H9 (cell line): ENCODE data around the gene TFDP3. TPM values are rescaled to one million over a fixed set of nuclear protein-coding genes. Genes with fewer than 3 reads are reported as not detected.

Experiments used
- DNase-seq: peaks from one replicate; pipeline ENCODE4 v3.0.0-alpha.2; 2017
- H2AFZ ChIP-seq: one replicate; pipeline ENCODE4 v1.6.1; 2013; ENCODE audit warnings: mild to moderate bottlenecking, low read length, control low read depth, moderate library complexity
- H2AK5ac ChIP-seq: 2 replicates; pipeline ENCODE4 v1.6.1; 2013; ENCODE audit warnings: low read length, control low read depth, mixed read lengths; ENCODE audit not compliant: insufficient read length
- H2BK120ac ChIP-seq: one replicate; pipeline ENCODE4 v1.6.1; 2013; ENCODE audit warnings: low read depth, mild to moderate bottlenecking, low read length, control low read depth, inconsistent platforms; ENCODE audit not compliant: poor library complexity, severe bottlenecking
- H2BK12ac ChIP-seq: 2 replicates; pipeline ENCODE4 v1.6.1; 2013; ENCODE audit warnings: low read length, control low read depth, mixed read lengths, low read depth; ENCODE audit not compliant: insufficient read length
- H2BK15ac ChIP-seq: 2 replicates; pipeline ENCODE4 v1.6.1; 2013; ENCODE audit warnings: low read depth, low read length, control low read depth
- H2BK20ac ChIP-seq: one replicate; pipeline ENCODE4 v1.6.1; 2013; ENCODE audit warnings: low read depth, mild to moderate bottlenecking, low read length, control low read depth, inconsistent platforms; ENCODE audit not compliant: poor library complexity, severe bottlenecking
- H2BK5ac ChIP-seq: 2 replicates; pipeline ENCODE4 v1.6.1; 2013; ENCODE audit warnings: low read length, control low read depth, mixed read lengths; ENCODE audit not compliant: insufficient read length
- H3K14ac ChIP-seq: 2 replicates; pipeline ENCODE4 v1.6.1; 2013; ENCODE audit warnings: low read length, control low read depth; ENCODE audit not compliant: insufficient read depth
- H3K18ac ChIP-seq: 2 replicates; pipeline ENCODE4 v1.6.1; 2013; ENCODE audit warnings: low read depth, mild to moderate bottlenecking, mixed read lengths, low read length, control low read depth; ENCODE audit not compliant: insufficient read length
- H3K23ac ChIP-seq: 2 replicates; pipeline ENCODE4 v1.6.1; 2013; ENCODE audit warnings: low read length, control low read depth, mixed read lengths, low read depth; ENCODE audit not compliant: insufficient read length
- H3K23me2 ChIP-seq: 2 replicates; pipeline ENCODE4 v1.6.1; 2013; ENCODE audit warnings: low read depth, mild to moderate bottlenecking, mixed read lengths, low read length, control low read depth; ENCODE audit not compliant: insufficient read length, poor library complexity, severe bottlenecking
- H3K27ac ChIP-seq: 2 replicates; pipeline ENCODE4 v1.5.1; 2013; ENCODE audit warnings: low read length, control low read depth, mixed read lengths, low read depth; ENCODE audit not compliant: insufficient read length
- H3K27me3 ChIP-seq: 2 replicates; pipeline ENCODE4 v1.6.1; 2013; ENCODE audit warnings: low read length, control low read depth, inconsistent platforms; ENCODE audit not compliant: insufficient read depth
- H3K4ac ChIP-seq: 2 replicates; pipeline ENCODE4 v1.6.1; 2013; ENCODE audit warnings: low read depth, mild to moderate bottlenecking, control low read depth, inconsistent platforms, low read length, moderate library complexity
- H3K4me1 ChIP-seq: 2 replicates; pipeline ENCODE4 v1.6.1; 2013; ENCODE audit warnings: low read length, control low read depth, inconsistent platforms; ENCODE audit not compliant: insufficient read depth
- H3K4me2 ChIP-seq: 2 replicates; pipeline ENCODE4 v1.6.1; 2013; ENCODE audit warnings: low read length, control low read depth, mixed read lengths; ENCODE audit not compliant: insufficient read length, insufficient read depth
- H3K56ac ChIP-seq: 2 replicates; pipeline ENCODE4 v1.6.1; 2013; ENCODE audit warnings: low read depth, mild to moderate bottlenecking, mixed read lengths, low read length, control low read depth; ENCODE audit not compliant: insufficient read length
- H3K79me1 ChIP-seq: 2 replicates; pipeline ENCODE4 v1.6.1; 2013; ENCODE audit warnings: low read depth, mild to moderate bottlenecking, moderate library complexity, low read length, control low read depth, inconsistent platforms; ENCODE audit not compliant: insufficient read depth, poor library complexity, severe bottlenecking
- H3K79me2 ChIP-seq: 2 replicates; pipeline ENCODE4 v1.6.1; 2013; ENCODE audit warnings: low read length, control low read depth, inconsistent platforms; ENCODE audit not compliant: insufficient read depth
- H3K9ac ChIP-seq: 2 replicates; pipeline ENCODE4 v1.6.1; 2013; ENCODE audit warnings: low read length, control low read depth, mixed read lengths; ENCODE audit not compliant: insufficient read length; ENCODE audit errors: extremely low read depth
- H3K9me3 ChIP-seq: one replicate; pipeline ENCODE4 v1.6.1; 2013; ENCODE audit warnings: low read depth, low read length, inconsistent platforms; ENCODE audit not compliant: control insufficient read depth
- H3T11ph ChIP-seq: one replicate; pipeline ENCODE4 v1.6.1; 2013; ENCODE audit warnings: mild to moderate bottlenecking, low read length, control low read depth, inconsistent platforms
- H4K20me1 ChIP-seq: one replicate; pipeline ENCODE4 v1.6.1; 2013; ENCODE audit not compliant: control insufficient read depth, insufficient read length, insufficient read depth
- H4K5ac ChIP-seq: 2 replicates; pipeline ENCODE4 v1.6.1; 2013; ENCODE audit warnings: low read depth, mild to moderate bottlenecking, mixed read lengths, low read length, control low read depth; ENCODE audit not compliant: insufficient read length
- H4K8ac ChIP-seq: replicated peaks from 2 replicates; pipeline ENCODE4 v1.6.1; 2013; ENCODE audit warnings: low read length, control low read depth, mixed read lengths, low read depth; ENCODE audit not compliant: insufficient read length
- H4K91ac ChIP-seq: 2 replicates; pipeline ENCODE4 v1.6.1; 2013; ENCODE audit warnings: low read depth, mild to moderate bottlenecking, moderate library complexity, mixed read lengths, low read length, control low read depth; ENCODE audit not compliant: insufficient read length
- H3K27ac Mint-ChIP-seq, 3 experiments: 2 replicates in 2 of 3; 3 replicates in 1 of 3; pipeline ENCODE4 v1.8.0; 2020 to 2021; ENCODE audit warnings: mixed read lengths in 3 of 3, mild to moderate bottlenecking in 1 of 3, moderate library complexity in 1 of 3
- H3K27me3 Mint-ChIP-seq: 2 replicates; pipeline ENCODE4 v1.8.0; 2021; ENCODE audit warnings: low read depth, mild to moderate bottlenecking, moderate library complexity, mixed read lengths
- H3K36me3 Mint-ChIP-seq, 3 experiments: 2 replicates in 2 of 3; 3 replicates in 1 of 3; pipeline ENCODE4 v1.8.0; 2020 to 2021; ENCODE audit warnings: low read depth in 3 of 3, mixed read lengths in 3 of 3; ENCODE audit not compliant: insufficient read depth in 1 of 3
- H3K4me1 Mint-ChIP-seq, 2 experiments: 2 replicates each; pipeline ENCODE4 v1.8.0; 2020; ENCODE audit warnings: mixed read lengths in 2 of 2
- H3K4me3 Mint-ChIP-seq, 2 experiments: 2 replicates in 1 of 2; 3 replicates in 1 of 2; pipeline ENCODE4 v1.8.0; 2020 to 2021; ENCODE audit warnings: mild to moderate bottlenecking in 2 of 2, mixed read lengths in 2 of 2, moderate library complexity in 1 of 2
- H3K9me3 Mint-ChIP-seq, 2 experiments: 2 replicates in 1 of 2; 3 replicates in 1 of 2; pipeline ENCODE4 v1.8.0; 2020; ENCODE audit warnings: mild to moderate bottlenecking in 2 of 2, mixed read lengths in 2 of 2, moderate library complexity in 1 of 2
- CTCF ChIP-seq: fragments of 200-600 bp; sonication (generic); conservative IDR thresholded peaks from 3 replicates; pipeline ENCODE4 v1.8.0; 2021; ENCODE audit warnings: antibody characterized with exemption, mild to moderate bottlenecking
- WGBS: extraction: QIAGEN DNeasy Blood & Tissue Kit; methylation state at CpG from one replicate; pipeline ENCODE4 v1.1.7; 2013; ENCODE audit warnings: missing lambda C conversion rate, low lambda C conversion rate, mixed read lengths; ENCODE audit not compliant: insufficient read length; ENCODE audit errors: extremely low coverage; 5-methylcytosine and 5-hydroxymethylcytosine counted together
- total RNA-seq: library from RNA; stranded (reverse); gene quantifications from 2 replicates; pipeline ENCODE4 v1.2.1, GENCODE V29; 2021

The TFDP3 gene
- total RNA-seq, 1 experiment from 2014 or later: not detected

GRCh38 chrX:133250184-133251100 is 32.3 kb upstream of the TFDP3 start:
- Mint-ChIP-seq H3K4me3 (no peak overlapping the region), H3K36me3 (peaks cover 19 to 24% (median 20%) of the 10 kb centered on the region in 3 experiments), H3K27ac (peak overlapping the region in 1 of 3 experiments; percentile 68; a peak in 2 of 7 replicates), H3K27me3 (peaks cover 4% of the 10 kb centered on the region), H3K4me1 (peaks cover 58 to 66% of the 10 kb centered on the region in 2 experiments), H3K9me3 (peaks cover 22 to 26% of the 10 kb centered on the region in 2 experiments)
- H3K23ac ChIP-seq: no peak overlapping the region
- no peak overlapping the region for H2BK120ac ChIP-seq
- H2AFZ ChIP-seq: no peak overlapping the region
- H4K20me1 ChIP-seq: no peaks in the 10 kb centered on the region
- no CpG with 5 or more reads among the region's 5 CpGs for WGBS
- peaks cover 14% of the 10 kb centered on the region for H3K9me3 ChIP-seq
- no peak overlapping the region for H2BK15ac ChIP-seq
- H3T11ph ChIP-seq: no peak overlapping the region
- no peaks in the 10 kb centered on the region for H3K79me1 ChIP-seq
- H3K9ac ChIP-seq: no peak overlapping the region
- no peaks in the 10 kb centered on the region for H3K27me3 ChIP-seq
- no peak overlapping the region for H3K14ac ChIP-seq
- no peak overlapping the region for H3K18ac ChIP-seq
- H3K4me2 ChIP-seq: no peak overlapping the region
- DNase-seq: no peak
- no peak overlapping the region for H2BK5ac ChIP-seq
- H3K56ac ChIP-seq: no peak overlapping the region
- no peak overlapping the region for H3K4ac ChIP-seq
- TF ChIP-seq CTCF: no peak
- H4K5ac ChIP-seq: no peak overlapping the region
- no peak overlapping the region for H2BK20ac ChIP-seq
- no peak overlapping the region for H3K27ac ChIP-seq
- no peak overlapping the region for H4K8ac ChIP-seq
- H2AK5ac ChIP-seq: no peak overlapping the region
- no peaks in the 10 kb centered on the region for H3K79me2 ChIP-seq
- peaks cover 18% of the 10 kb centered on the region; the same call in 1 of the 2 replicates for H3K4me1 ChIP-seq
- no peak overlapping the region for H2BK12ac ChIP-seq
- H3K23me2 ChIP-seq: no peaks in the 10 kb centered on the region
- no peak overlapping the region for H4K91ac ChIP-seq
